Measurements from ENCODE around the gene MIA2.

DNA sequence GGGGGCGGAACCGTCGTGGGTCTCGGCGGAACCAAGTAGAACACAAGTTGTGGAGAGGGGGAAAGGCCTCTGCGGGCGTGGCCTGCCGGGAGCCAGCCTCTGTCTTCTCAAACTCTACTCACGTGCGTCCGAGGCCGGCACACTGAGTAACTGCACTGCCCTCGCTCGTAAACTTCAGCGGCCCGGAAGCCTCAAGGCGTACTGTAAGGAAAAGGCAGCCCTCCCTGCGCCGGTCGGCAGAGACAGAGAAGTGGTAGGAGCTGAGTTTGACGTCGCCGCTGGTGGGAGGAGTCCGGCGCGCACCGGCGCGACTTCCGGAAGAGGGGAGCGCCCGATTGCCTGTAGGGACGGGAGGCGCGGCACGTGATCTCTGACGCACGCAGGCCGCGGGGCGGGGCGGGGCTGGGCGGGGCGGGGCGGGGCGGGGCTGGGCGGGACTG, 198.5 kb downstream of the MIA2 start, which contains the start of gene FBXO33:
- TF ChIP-seq, protein P1, sequence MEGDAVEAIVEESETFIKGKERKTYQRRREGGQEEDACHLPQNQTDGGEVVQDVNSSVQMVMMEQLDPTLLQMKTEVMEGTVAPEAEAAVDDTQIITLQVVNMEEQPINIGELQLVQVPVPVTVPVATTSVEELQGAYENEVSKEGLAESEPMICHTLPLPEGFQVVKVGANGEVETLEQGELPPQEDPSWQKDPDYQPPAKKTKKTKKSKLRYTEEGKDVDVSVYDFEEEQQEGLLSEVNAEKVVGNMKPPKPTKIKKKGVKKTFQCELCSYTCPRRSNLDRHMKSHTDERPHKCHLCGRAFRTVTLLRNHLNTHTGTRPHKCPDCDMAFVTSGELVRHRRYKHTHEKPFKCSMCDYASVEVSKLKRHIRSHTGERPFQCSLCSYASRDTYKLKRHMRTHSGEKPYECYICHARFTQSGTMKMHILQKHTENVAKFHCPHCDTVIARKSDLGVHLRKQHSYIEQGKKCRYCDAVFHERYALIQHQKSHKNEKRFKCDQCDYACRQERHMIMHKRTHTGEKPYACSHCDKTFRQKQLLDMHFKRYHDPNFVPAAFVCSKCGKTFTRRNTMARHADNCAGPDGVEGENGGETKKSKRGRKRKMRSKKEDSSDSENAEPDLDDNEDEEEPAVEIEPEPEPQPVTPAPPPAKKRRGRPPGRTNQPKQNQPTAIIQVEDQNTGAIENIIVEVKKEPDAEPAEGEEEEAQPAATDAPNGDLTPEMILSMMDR (IDR thresholded peaks at IDR 0.05; ENCODE audit: low read depth, low read length, missing input control): no peak
- TF ChIP-seq RAD21 (IDR thresholded peaks at IDR 0.05): no peak

All from liver (tissue), 3 donors.